Right atrium auricular region (tissue), 2 donors: Measurements from ENCODE around the gene AGAP1. TPM values are rescaled to one million over a fixed set of nuclear protein-coding genes. Genes with fewer than 3 reads are reported as not detected.

ENCODE experiments used
- DNase-seq: peaks from one replicate; pipeline ENCODE4 v3.0.0-alpha.2; 2019; ENCODE audit warnings: low spot score
- H3K27ac ChIP-seq, 2 donors: fragments of 200-600 bp; sonication (generic); 1 replicate in 1 of 2; 2 replicates in 1 of 2; pipeline ENCODE4 v1.5.1; 2016 to 2019
- H3K27me3 ChIP-seq, 2 donors: fragments of 200-600 bp; sonication (generic); one replicate each; pipeline versions ENCODE4 v1.5.1 to v1.6.0; 2017 to 2019
- H3K36me3 ChIP-seq: fragments of 200-600 bp; sonication (generic); one replicate; pipeline ENCODE4 v1.5.1; 2016
- H3K4me1 ChIP-seq, 2 donors: fragments of 200-600 bp; sonication (generic); one replicate each; pipeline versions ENCODE4 v1.5.1 to v1.6.0; 2017 to 2019
- H3K4me3 ChIP-seq, 2 donors: fragments of 200-600 bp; sonication (generic); 1 replicate in 1 of 2; 2 replicates in 1 of 2; pipeline ENCODE4 v1.5.1; 2017 to 2019; ENCODE audit warnings: mild to moderate bottlenecking in 1 of 2, moderate library complexity in 1 of 2
- H3K9me3 ChIP-seq, 2 donors: fragments of 200-600 bp; sonication (generic); one replicate each; pipeline ENCODE4 v1.5.1; 2019
- CTCF ChIP-seq, 2 donors: fragments of 200-600 bp; sonication (generic); IDR thresholded peaks; one replicate each; pipeline ENCODE4 v1.5.1; 2019; ENCODE audit warnings: antibody characterized with exemption in 2 of 2
- total RNA-seq, 2 donors: library from RNA; depleted of rRNA; stranded (reverse); fragments of >200 nt; gene quantifications; one replicate each; pipeline ENCODE4 v1.1.0, GENCODE V29; 2016

AGAP1 gene
- total RNA-seq, 2 donors from 2014 or later: 11.6 to 17.2 TPM

GRCh38 chr2:235706506-235706905 lies 212.7 kb downstream of the AGAP1 start:
- no peak overlapping the region for H3K27ac ChIP-seq
- H3K4me1 ChIP-seq: peaks cover 0 to 6% of the 10 kb centered on the region in 2 donors
- H3K4me3 ChIP-seq: no peak overlapping the region
- H3K36me3 ChIP-seq: peaks cover 11% of the 10 kb centered on the region
- TF ChIP-seq CTCF (IDR thresholded peaks at IDR 0.05): no peak
- DNase-seq: no peak
- no peaks in the 10 kb centered on the region for H3K27me3 ChIP-seq
- H3K9me3 ChIP-seq: no peaks in the 10 kb centered on the region

GRCh38 chr2:235707411-235708096 lies 213.7 kb downstream of the AGAP1 start:
- peaks cover 0 to 6% of the 10 kb centered on the region in 2 donors for H3K4me1 ChIP-seq
- TF ChIP-seq CTCF (IDR thresholded peaks at IDR 0.05): no peak
- no peak overlapping the region for H3K27ac ChIP-seq
- no peak overlapping the region for H3K4me3 ChIP-seq
- H3K36me3 ChIP-seq: peaks cover 11% of the 10 kb centered on the region
- DNase-seq: no peak
- H3K27me3 ChIP-seq: no peaks in the 10 kb centered on the region
- no peaks in the 10 kb centered on the region for H3K9me3 ChIP-seq

GRCh38 chr2:235709124-235709813 lies 215.4 kb downstream of the AGAP1 start:
- Histone ChIP-seq H3K36me3 (peaks cover 11% of the 10 kb centered on the region), H3K4me3 (no peak overlapping the region), H3K27ac (no peak overlapping the region), H3K27me3 (no peaks in the 10 kb centered on the region), H3K9me3 (no peaks in the 10 kb centered on the region), H3K4me1 (no peaks in the 10 kb centered on the region)
- no peak for TF ChIP-seq CTCF (IDR thresholded peaks at IDR 0.05)
- no peak for DNase-seq

GRCh38 chr2:235709969-235710879 lies 216.4 kb downstream of the AGAP1 start:
- Histone ChIP-seq H3K27me3 (no peaks in the 10 kb centered on the region), H3K9me3 (no peaks in the 10 kb centered on the region), H3K4me3 (no peak overlapping the region), H3K36me3 (peaks cover 11% of the 10 kb centered on the region), H3K4me1 (no peaks in the 10 kb centered on the region), H3K27ac (no peak overlapping the region)
- no peak for DNase-seq
- TF ChIP-seq CTCF (IDR thresholded peaks at IDR 0.05): no peak

GRCh38 chr2:235710933-235711332 lies 217.1 kb downstream of the AGAP1 start:
- no peak for DNase-seq
- no peaks in the 10 kb centered on the region for H3K9me3 ChIP-seq
- H3K4me1 ChIP-seq: no peaks in the 10 kb centered on the region
- H3K27me3 ChIP-seq: no peaks in the 10 kb centered on the region
- H3K27ac ChIP-seq: no peak overlapping the region
- H3K4me3 ChIP-seq: no peak overlapping the region
- H3K36me3 ChIP-seq: peaks cover 11% of the 10 kb centered on the region
- no peak for TF ChIP-seq CTCF (IDR thresholded peaks at IDR 0.05)
